ENCODE results near the gene STOML2.

- TF ChIP-seq CTCF (IDR thresholded peaks at IDR 0.05; ENCODE audit: low read length), result no peak
- TF ChIP-seq EZH2 (optimal IDR thresholded peaks at IDR 0.05; ENCODE audit: low read depth, low read length), result no peak
Observed at GRCh38 chr9:35079426-35080341, 23.2 kb downstream of the STOML2 start, which contains the start of gene FANCG.
